ENCODE measurements around the gene S100A14.

DNA sequence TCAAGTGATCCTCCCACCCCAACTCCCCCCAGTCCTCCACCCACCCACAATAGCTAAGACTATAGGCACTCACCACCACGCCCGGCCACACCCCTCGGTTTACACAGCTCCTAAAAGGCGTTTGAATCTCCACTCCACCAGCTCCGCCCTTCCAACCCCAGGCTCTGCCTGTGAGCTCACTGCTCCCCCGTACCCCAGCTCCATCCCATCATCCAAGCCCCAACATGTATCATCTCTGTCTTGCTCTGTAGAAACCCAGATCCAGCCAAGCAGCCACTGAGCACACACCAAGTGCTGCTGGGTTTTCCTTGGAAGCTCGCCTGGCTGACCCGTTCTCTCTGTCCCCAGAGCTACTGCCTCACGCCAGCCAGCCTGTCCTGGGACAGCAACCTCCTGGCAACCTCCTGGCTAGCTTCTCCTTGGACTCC, 38.5 kb downstream of the S100A14 start:
- TF ChIP-seq POLR2A (IDR thresholded peaks at IDR 0.05; ENCODE audit: low read depth, low read length) (no peak), POLR2AphosphoS5 (IDR thresholded peaks at IDR 0.05; ENCODE audit: low read depth, low read length) (no peak), TAF1 (IDR thresholded peaks at IDR 0.05; ENCODE audit: low read depth, low read length) (no peak), PAX5 (IDR thresholded peaks at IDR 0.05; ENCODE audit: insufficient read depth, low read length, severe bottlenecking) (no peak)

Measured in GM12891 (cell line).